HCT116 (cell line): ENCODE results near the gene P2RX5. TPM values are rescaled to one million over a fixed set of nuclear protein-coding genes. Genes with fewer than 3 reads are reported as not detected.

Source experiments
- ATAC-seq: fragments of 200-7000 bp; cut with Tn5 transposase; 2 replicates; pipeline ENCODE4 v1.9.1; 2020; ENCODE audit warnings: mild to moderate bottlenecking, moderate library complexity
- BruUV-seq: library from RNA; stranded (reverse); fragments of 400-500 nt; replicated peaks from 2 replicates; lab custom pipeline; 2021; lab: Mats Ljungman, UMichigan
- CTCF ChIA-PET: fragments of 300-600 bp; sonication (Branson Sonifier 250); formaldehyde crosslinking; loops from one replicate; lab custom pipeline; 2021; ENCODE audit warnings: antibody characterized with exemption; lab: Charles Lee
- POLR2A ChIA-PET: fragments of 300-600, 350-600 bp; sonication (Branson Sonifier 250); formaldehyde crosslinking; loops from one replicate; lab custom pipeline; 2021; ENCODE audit warnings: antibody characterized with exemption; lab: Charles Lee
- RAD21 ChIA-PET, 2 experiments: fragments of 300-600 bp; sonication (Branson Sonifier 250); formaldehyde crosslinking; loops; one replicate each; lab custom pipeline; 2023; ENCODE audit warnings: low total read pairs in 2 of 2; ENCODE audit not compliant: uncharacterized antibody in 2 of 2, unreplicated experiment in 2 of 2, low non-redundant PET in 1 of 2; lab: Charles Lee
- DNase-seq: peaks from one replicate; pipeline ENCODE4 v3.0.0-alpha.2; 2010; ENCODE audit warnings: low read depth, low spot score
- H2AFZ ChIP-seq: fragments of 200-600 bp; shearing (Covaris generic), sonication (generic); 2 replicates; pipeline ENCODE4 v1.6.1; 2017; ENCODE audit warnings: low read depth, mixed run types, mixed read lengths, antibody characterized with exemption, low read length; ENCODE audit not compliant: poor library complexity, severe bottlenecking
- H3K27ac ChIP-seq: 2 replicates; pipeline ENCODE4 v1.5.1; 2012; ENCODE audit warnings: low read depth, low read length
- H3K27me3 ChIP-seq: fragments of 200-600 bp; sonication (generic); 2 replicates; pipeline ENCODE4 v1.6.1; 2016; ENCODE audit warnings: mixed run types, low read length, mixed read lengths; ENCODE audit not compliant: insufficient read depth
- H3K36me3 ChIP-seq, 2 experiments: fragments of 200-500 bp in 1 of 2; fragments of 200-600 bp in 1 of 2; sonication (Bioruptor generic) in 1 of 2; sonication (generic) in 1 of 2; 2 replicates each; pipeline versions ENCODE4 v1.5.1 to v1.6.1; 2014 to 2016; ENCODE audit warnings: low read length in 2 of 2, inconsistent platforms in 1 of 2, mixed read lengths in 1 of 2, mixed run types in 1 of 2; ENCODE audit not compliant: insufficient read depth in 2 of 2, control insufficient read depth in 1 of 2
- H3K4me1 ChIP-seq, 2 experiments: fragments of 200-600 bp in 1 of 2; sonication (generic) in 1 of 2; 2 replicates each; pipeline versions ENCODE4 v1.5.1 to v1.6.1; 2012 to 2017; ENCODE audit warnings: low read length in 2 of 2, inconsistent platforms in 1 of 2, mild to moderate bottlenecking in 1 of 2, mixed read lengths in 1 of 2, mixed run types in 1 of 2, moderate library complexity in 1 of 2; ENCODE audit not compliant: insufficient read depth in 2 of 2, control insufficient read depth in 1 of 2
- H3K4me2 ChIP-seq: fragments of 200-600 bp; sonication (generic); 2 replicates; pipeline ENCODE4 v1.6.1; 2017; ENCODE audit warnings: mixed run types, low read length, mixed read lengths
- H3K4me3 ChIP-seq, 2 experiments: fragments of 200-600 bp in 1 of 2; sonication (generic) in 1 of 2; replicated peaks in 1 of 2; 2 replicates each; pipeline ENCODE4 v1.5.1; 2011 to 2016; ENCODE audit warnings: low read length in 2 of 2, control low read depth in 1 of 2, low read depth in 1 of 2, mild to moderate bottlenecking in 1 of 2, mixed read lengths in 1 of 2, mixed run types in 1 of 2
- H3K79me2 ChIP-seq: fragments of 200-600 bp; sonication (generic); 2 replicates; pipeline ENCODE4 v1.6.1; 2017; ENCODE audit warnings: mild to moderate bottlenecking, mixed run types, low read length, moderate library complexity, mixed read lengths; ENCODE audit not compliant: insufficient read depth
- H3K9ac ChIP-seq: fragments of 200-600 bp; sonication (generic); 2 replicates; pipeline ENCODE4 v1.6.1; 2016; ENCODE audit warnings: low read length, mixed read lengths
- H3K9me2 ChIP-seq: fragments of 200-600 bp; sonication (generic), shearing (Covaris generic); 2 replicates; pipeline ENCODE4 v1.6.1; 2017; ENCODE audit warnings: mixed run types, mild to moderate bottlenecking, moderate library complexity; ENCODE audit not compliant: insufficient read depth
- H3K9me3 ChIP-seq, 2 experiments: fragments of 200-500 bp in 1 of 2; fragments of 200-600 bp in 1 of 2; sonication (Bioruptor generic) in 1 of 2; sonication (generic) in 1 of 2; 2 replicates each; pipeline ENCODE4 v1.6.1; 2014 to 2017; ENCODE audit warnings: low read length in 2 of 2, mixed read lengths in 2 of 2, inconsistent platforms in 1 of 2, low read depth in 1 of 2, mild to moderate bottlenecking in 1 of 2, mixed run types in 1 of 2, moderate library complexity in 1 of 2; ENCODE audit not compliant: control insufficient read depth in 1 of 2, insufficient read depth in 1 of 2
- H4K20me1 ChIP-seq: fragments of 200-600 bp; sonication (generic), shearing (Covaris generic); 2 replicates; pipeline ENCODE4 v1.6.1; 2017; ENCODE audit warnings: mixed run types, mild to moderate bottlenecking, moderate library complexity; ENCODE audit not compliant: insufficient read depth
- EGR1 ChIP-seq: IDR thresholded peaks from 2 replicates; pipeline ENCODE4 v1.6.1; 2012; ENCODE audit warnings: low read depth
- EZH2phosphoT487 ChIP-seq: fragments of 200-600 bp; IDR thresholded peaks from 2 replicates; pipeline ENCODE4 v1.6.1; 2018; ENCODE audit warnings: antibody characterized with exemption, borderline replicate concordance
- FOSL1 ChIP-seq: IDR thresholded peaks from 2 replicates; pipeline ENCODE4 v1.6.1; 2012; ENCODE audit warnings: low read depth
- POLR2AphosphoS5 ChIP-seq: IDR thresholded peaks from 2 replicates; pipeline ENCODE4 v1.6.1; 2011; ENCODE audit warnings: mild to moderate bottlenecking, low read depth, low read length, moderate library complexity
- REST ChIP-seq: IDR thresholded peaks from 2 replicates; pipeline ENCODE4 v1.6.1; 2012; ENCODE audit warnings: low read depth
- intact Hi-C: fragments of 100-400 bp; cut with micrococcal nuclease; formaldehyde crosslinking; loops from 2 replicates; pipeline ENCODE4 v1.10.0; 2022
- total RNA-seq: library from RNA; stranded (reverse); gene quantifications from one replicate; pipeline ENCODE4 v1.2.1, GENCODE V29; 2021; ENCODE audit not compliant: unreplicated experiment

Gene P2RX5
- total RNA-seq, 1 experiment from 2014 or later: 9.0 TPM

DNA sequence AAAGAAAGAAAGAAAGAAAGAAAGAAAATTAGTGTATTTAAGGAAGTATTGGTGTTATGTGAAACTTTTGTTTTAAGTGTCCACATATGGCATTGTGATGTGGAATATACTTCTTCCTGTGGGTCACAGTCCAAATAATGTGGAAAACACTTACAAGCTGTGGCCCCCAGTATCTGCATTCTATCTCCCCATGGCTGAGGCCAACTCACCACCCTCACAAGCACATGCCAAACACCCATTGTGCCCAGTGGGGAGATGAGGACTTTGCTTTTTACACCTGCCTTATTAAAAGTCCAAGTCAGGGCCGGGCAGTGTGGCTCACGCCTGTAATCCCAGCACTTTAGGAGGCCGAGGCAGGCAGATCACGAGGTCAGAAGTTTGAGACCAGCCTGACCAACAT, 4.0 kb upstream of the P2RX5 start (continued):
- TF ChIP-seq REST: no peak
- TF ChIP-seq EZH2phosphoT487: no peak
- TF ChIP-seq FOSL1: no peak
- no peak for TF ChIP-seq EGR1

- ChIA-PET POLR2A (no interaction called here), RAD21 (no interaction called here)
Measured at GRCh38 chr17:3698139-3698538, 2.2 kb upstream of the P2RX5 start.

More at GRCh38 chr17:3698139-3698538, 2.2 kb upstream of the P2RX5 start:
- Histone ChIP-seq H3K4me3 (no peak overlapping the region), H3K36me3 (no peaks in the 10 kb centered on the region), H3K9me2 (no peaks in the 10 kb centered on the region), H3K27ac (no peak overlapping the region), H3K9me3 (peaks cover 9 to 10% of the 10 kb centered on the region in 2 experiments; a peak in 2 of 4 replicates), H2AFZ (no peak overlapping the region), H3K79me2 (no peaks in the 10 kb centered on the region), H4K20me1 (no peaks in the 10 kb centered on the region), H3K4me1 (peaks cover 0 to 11% of the 10 kb centered on the region in 2 experiments; a peak in 2 of 4 replicates), H3K27me3 (no peaks in the 10 kb centered on the region), H3K4me2 (no peak overlapping the region), H3K9ac (no peak overlapping the region)
- BruUV-seq: no TSS peak
- DNase-seq (no peak), ATAC-seq (no peak)
- intact Hi-C loops: no loop called here
- CTCF ChIA-PET: no interaction called here
- TF ChIP-seq POLR2AphosphoS5: no peak
